ENCODE measurements around the gene TIMM44.
"Not testable (repeated sequence)": the region's sequence is repeated elsewhere in the genome, so short reads cannot be mapped to it uniquely, and the experiment has no call there.

The TIMM44 gene

GRCh38 chr19:7976461-7976860 lies 33.0 kb upstream of the TIMM44 start:
- no peak for DNase-seq (ENCODE audit: low read depth)

GRCh38 chr19:7975037-7975436 lies 31.6 kb upstream of the TIMM44 start:
- DNase-seq (ENCODE audit: low read depth) = no peak

- no peak for DNase-seq (ENCODE audit: low read depth)
Observed at GRCh38 chr19:7973883-7974282, 30.4 kb upstream of the TIMM44 start.

GRCh38 chr19:7971553-7972520 lies 28.4 kb upstream of the TIMM44 start:
- no peak for DNase-seq (ENCODE audit: low read depth)

- DNase-seq (ENCODE audit: low read depth) = no peak
Observed at GRCh38 chr19:7970716-7971448, 27.4 kb upstream of the TIMM44 start.

GRCh38 chr19:7969555-7969939 lies 26.1 kb upstream of the TIMM44 start:
- no peak for DNase-seq (ENCODE audit: low read depth)

- DNase-seq (ENCODE audit: low read depth) = no peak
Observed at GRCh38 chr19:7968796-7969554, 25.5 kb upstream of the TIMM44 start.

- no peak for DNase-seq (ENCODE audit: low read depth)
Observed at GRCh38 chr19:7968008-7968795, 24.7 kb upstream of the TIMM44 start.

- no peak for DNase-seq (ENCODE audit: low read depth)
Observed at GRCh38 chr19:7965921-7966665, 22.6 kb upstream of the TIMM44 start.

- DNase-seq (ENCODE audit: low read depth) = no peak
Observed at GRCh38 chr19:7965259-7965841, 21.9 kb upstream of the TIMM44 start.

GRCh38 chr19:7963566-7963965 lies 20.1 kb upstream of the TIMM44 start:
- DNase-seq (ENCODE audit: low read depth) = no peak

GRCh38 chr19:7962644-7963268 lies 19.3 kb upstream of the TIMM44 start:
- DNase-seq (ENCODE audit: low read depth) = no peak

- DNase-seq (ENCODE audit: low read depth) = no peak
Observed at GRCh38 chr19:7961920-7962626, 18.6 kb upstream of the TIMM44 start.

GRCh38 chr19:7961082-7961481 lies 17.6 kb upstream of the TIMM44 start:
- not testable (repeated sequence) for DNase-seq (ENCODE audit: low read depth)

GRCh38 chr19:7959211-7959610 lies 15.7 kb upstream of the TIMM44 start:
- DNase-seq (ENCODE audit: low read depth) = no peak

- no peak for DNase-seq (ENCODE audit: low read depth)
Observed at GRCh38 chr19:7955696-7956095, 12.2 kb upstream of the TIMM44 start.

GRCh38 chr19:7953576-7953975 lies 10.1 kb upstream of the TIMM44 start:
- no peak for DNase-seq (ENCODE audit: low read depth)

GRCh38 chr19:7953060-7953459 lies 9.6 kb upstream of the TIMM44 start:
- DNase-seq (ENCODE audit: low read depth) = no peak

- no peak for DNase-seq (ENCODE audit: low read depth)
Observed at GRCh38 chr19:7947939-7948338, 4.5 kb upstream of the TIMM44 start.

Data from fibroblast of the conjunctiva (primary cell).